Dendritic cell treated with granulocyte-macrophage colony-stimulating factor and Interleukin-4, amounts not matched to agents 40 ng/mL and 50 ng/mL, for 4 days (primary cell): ENCODE results near the gene TGFBR3.
"Not testable (repeated sequence)": the region's sequence is repeated elsewhere in the genome, so short reads cannot be mapped to it uniquely, and the experiment has no call there.

ENCODE experiments used
- H3K27ac Mint-ChIP-seq: one replicate; pipeline ENCODE4 v1.8.0; 2022; ENCODE audit warnings: mild to moderate bottlenecking, mixed read lengths
- H3K27me3 Mint-ChIP-seq: one replicate; pipeline ENCODE4 v1.8.0; 2022; ENCODE audit warnings: mild to moderate bottlenecking, mixed read lengths
- H3K36me3 Mint-ChIP-seq: one replicate; pipeline ENCODE4 v1.8.0; 2022; ENCODE audit warnings: low read depth, mixed read lengths
- H3K4me1 Mint-ChIP-seq: one replicate; pipeline ENCODE4 v1.8.0; 2022; ENCODE audit warnings: low read depth, mixed read lengths
- H3K4me3 Mint-ChIP-seq: one replicate; pipeline ENCODE4 v1.8.0; 2022; ENCODE audit warnings: mild to moderate bottlenecking, moderate library complexity, mixed read lengths
- H3K9me3 Mint-ChIP-seq: one replicate; pipeline ENCODE4 v1.8.0; 2022; ENCODE audit warnings: mixed read lengths
- intact Hi-C: fragments of 100-400 bp; cut with micrococcal nuclease; formaldehyde crosslinking; loops from one replicate; pipeline ENCODE4 v1.15.0; 2022

TGFBR3 gene

GRCh38 chr1:91679446-91679845 lies 206.5 kb downstream of the TGFBR3 start:
- H3K4me1 Mint-ChIP-seq = peaks cover 5% of the 10 kb centered on the region
- H3K27ac Mint-ChIP-seq = no peak overlapping the region
- no peaks in the 10 kb centered on the region for H3K36me3 Mint-ChIP-seq
- no peaks in the 10 kb centered on the region for H3K9me3 Mint-ChIP-seq
- intact Hi-C loops = no loop called here
- no peaks in the 10 kb centered on the region for H3K27me3 Mint-ChIP-seq
- H3K4me3 Mint-ChIP-seq = no peak overlapping the region

DNA sequence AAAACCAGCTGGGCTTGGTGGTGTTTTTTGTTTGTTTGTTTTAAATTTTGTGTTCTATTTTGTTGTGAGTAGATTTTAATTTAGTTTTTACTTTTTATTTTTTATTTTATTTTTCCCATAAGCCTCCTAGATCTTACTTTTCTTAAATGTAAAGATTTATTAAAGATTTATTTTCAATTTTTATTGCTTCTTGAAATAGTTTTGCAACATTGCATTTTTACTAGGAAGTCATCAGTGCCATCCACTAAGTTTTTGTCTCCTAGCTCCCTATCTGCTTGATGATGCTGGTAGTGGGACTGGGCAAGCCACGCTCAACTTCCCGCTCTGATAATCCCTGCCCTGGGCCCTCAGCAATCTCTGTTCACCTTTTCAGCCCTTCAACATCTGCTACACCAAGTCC lies 209.9 kb downstream of the TGFBR3 start:
- H3K9me3 Mint-ChIP-seq = no peaks in the 10 kb centered on the region
- no peak overlapping the region for H3K27ac Mint-ChIP-seq
- H3K4me1 Mint-ChIP-seq = no peaks in the 10 kb centered on the region
- no peak overlapping the region for H3K4me3 Mint-ChIP-seq
- no peaks in the 10 kb centered on the region for H3K27me3 Mint-ChIP-seq
- intact Hi-C loops = no loop called here
- no peaks in the 10 kb centered on the region for H3K36me3 Mint-ChIP-seq

- no peaks in the 10 kb centered on the region for H3K36me3 Mint-ChIP-seq
- no peaks in the 10 kb centered on the region for H3K4me1 Mint-ChIP-seq
- H3K9me3 Mint-ChIP-seq = no peaks in the 10 kb centered on the region
- H3K27ac Mint-ChIP-seq = no peak overlapping the region
- intact Hi-C loops = no loop called here
- H3K27me3 Mint-ChIP-seq = no peaks in the 10 kb centered on the region
- H3K4me3 Mint-ChIP-seq = no peak overlapping the region
Observed at GRCh38 chr1:91674107-91674506, 211.8 kb downstream of the TGFBR3 start.

GRCh38 chr1:91673613-91674012 lies 212.3 kb downstream of the TGFBR3 start:
- H3K4me1 Mint-ChIP-seq = no peaks in the 10 kb centered on the region
- no peak overlapping the region for H3K27ac Mint-ChIP-seq
- intact Hi-C loops = no loop called here
- H3K36me3 Mint-ChIP-seq = no peaks in the 10 kb centered on the region
- H3K9me3 Mint-ChIP-seq = no peaks in the 10 kb centered on the region
- H3K4me3 Mint-ChIP-seq = no peak overlapping the region
- no peaks in the 10 kb centered on the region for H3K27me3 Mint-ChIP-seq

- Mint-ChIP-seq H3K27ac (no peak overlapping the region), H3K36me3 (no peaks in the 10 kb centered on the region), H3K4me3 (no peak overlapping the region), H3K9me3 (no peaks in the 10 kb centered on the region), H3K4me1 (no peaks in the 10 kb centered on the region), H3K27me3 (no peaks in the 10 kb centered on the region)
- intact Hi-C loops = no loop called here
Observed at GRCh38 chr1:91672601-91673161, 213.3 kb downstream of the TGFBR3 start.

DNA sequence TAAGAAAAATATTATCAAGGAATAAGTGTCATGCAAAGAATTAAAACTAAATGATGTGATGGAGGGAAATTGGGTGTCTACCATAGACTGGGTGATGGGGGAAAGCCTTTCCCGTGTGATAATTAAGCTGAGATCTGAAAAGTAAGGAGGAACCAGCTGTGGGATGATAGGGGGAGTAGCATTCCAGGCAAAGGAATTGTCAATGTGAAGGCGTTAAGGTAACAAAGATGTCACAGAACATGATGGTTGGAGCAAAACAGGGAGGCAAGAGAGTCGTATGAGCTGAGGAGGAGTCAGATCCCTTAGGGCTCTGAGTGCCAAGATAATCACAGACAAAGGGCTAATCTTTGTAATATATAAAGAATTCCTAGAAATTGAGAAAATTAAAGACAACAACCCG lies 215.2 kb downstream of the TGFBR3 start:
- H3K27ac Mint-ChIP-seq = no peak overlapping the region
- intact Hi-C loops = no loop called here
- H3K4me3 Mint-ChIP-seq = no peak overlapping the region
- no peaks in the 10 kb centered on the region for H3K36me3 Mint-ChIP-seq
- H3K4me1 Mint-ChIP-seq = no peaks in the 10 kb centered on the region
- H3K9me3 Mint-ChIP-seq = no peaks in the 10 kb centered on the region
- no peaks in the 10 kb centered on the region for H3K27me3 Mint-ChIP-seq

- Mint-ChIP-seq H3K27ac (no peak overlapping the region), H3K36me3 (no peaks in the 10 kb centered on the region), H3K4me3 (no peak overlapping the region), H3K4me1 (no peaks in the 10 kb centered on the region), H3K9me3 (no peaks in the 10 kb centered on the region), H3K27me3 (no peaks in the 10 kb centered on the region)
- intact Hi-C loops = no loop called here
Observed at GRCh38 chr1:91669584-91670350, 216.2 kb downstream of the TGFBR3 start.

DNA sequence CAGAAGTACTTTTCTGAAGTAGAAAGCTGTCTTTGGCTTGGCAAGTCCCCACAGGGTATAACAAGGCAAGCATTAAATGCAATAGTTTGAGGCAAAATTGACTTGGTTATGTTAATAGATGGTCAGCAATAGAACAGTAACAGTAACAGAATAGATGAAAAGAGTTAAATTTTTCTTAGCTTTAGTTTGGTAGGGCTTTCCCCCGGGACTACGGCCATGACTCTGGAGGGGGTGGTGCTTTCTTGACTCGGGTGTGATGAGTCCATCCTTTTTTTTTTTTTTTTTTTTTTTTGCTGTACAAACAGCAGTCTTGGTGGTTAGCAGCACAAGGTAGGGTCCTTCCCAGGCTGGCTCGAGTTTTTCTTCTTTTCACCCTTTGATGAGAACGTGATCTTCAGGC lies 219.3 kb downstream of the TGFBR3 start:
- H3K36me3 Mint-ChIP-seq, intact Hi-C loops, H3K27ac Mint-ChIP-seq, H3K27me3 Mint-ChIP-seq, H3K4me1 Mint-ChIP-seq, H3K4me3 Mint-ChIP-seq: not testable (repeated sequence)
- H3K9me3 Mint-ChIP-seq = peaks cover 11% of the 10 kb centered on the region

GRCh38 chr1:91661121-91661520 lies 224.8 kb downstream of the TGFBR3 start:
- intact Hi-C loops = no loop called here
- no peak overlapping the region for H3K27ac Mint-ChIP-seq
- H3K9me3 Mint-ChIP-seq = peaks cover 43% of the 10 kb centered on the region
- H3K36me3 Mint-ChIP-seq = no peaks in the 10 kb centered on the region
- H3K27me3 Mint-ChIP-seq = peaks cover 13% of the 10 kb centered on the region
- H3K4me1 Mint-ChIP-seq = peaks cover 7% of the 10 kb centered on the region
- H3K4me3 Mint-ChIP-seq = no peak overlapping the region

DNA sequence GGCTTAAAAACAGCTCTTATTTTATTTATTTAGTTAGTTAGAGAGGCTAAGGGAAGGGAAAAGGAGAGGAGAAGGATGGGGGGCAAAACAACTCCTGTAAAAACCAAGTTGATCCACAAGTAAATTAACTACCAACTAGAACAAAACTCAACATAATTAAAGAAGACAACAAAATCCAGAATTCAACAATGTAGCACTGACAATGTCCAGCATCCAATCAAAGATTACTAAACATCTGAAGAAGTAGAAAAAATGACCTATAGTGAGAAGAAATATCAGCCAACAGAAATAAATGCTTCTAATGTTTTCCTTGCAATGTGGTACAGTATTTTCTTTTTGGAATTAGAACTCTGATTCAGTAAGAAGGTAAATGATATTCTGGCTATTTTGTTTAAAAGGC lies 225.2 kb downstream of the TGFBR3 start:
- Mint-ChIP-seq H3K36me3 (no peaks in the 10 kb centered on the region), H3K9me3 (peaks cover 45% of the 10 kb centered on the region), H3K4me3 (no peak overlapping the region), H3K27ac (no peak overlapping the region), H3K4me1 (peaks cover 7% of the 10 kb centered on the region), H3K27me3 (peaks cover 16% of the 10 kb centered on the region)
- intact Hi-C loops = no loop called here

DNA sequence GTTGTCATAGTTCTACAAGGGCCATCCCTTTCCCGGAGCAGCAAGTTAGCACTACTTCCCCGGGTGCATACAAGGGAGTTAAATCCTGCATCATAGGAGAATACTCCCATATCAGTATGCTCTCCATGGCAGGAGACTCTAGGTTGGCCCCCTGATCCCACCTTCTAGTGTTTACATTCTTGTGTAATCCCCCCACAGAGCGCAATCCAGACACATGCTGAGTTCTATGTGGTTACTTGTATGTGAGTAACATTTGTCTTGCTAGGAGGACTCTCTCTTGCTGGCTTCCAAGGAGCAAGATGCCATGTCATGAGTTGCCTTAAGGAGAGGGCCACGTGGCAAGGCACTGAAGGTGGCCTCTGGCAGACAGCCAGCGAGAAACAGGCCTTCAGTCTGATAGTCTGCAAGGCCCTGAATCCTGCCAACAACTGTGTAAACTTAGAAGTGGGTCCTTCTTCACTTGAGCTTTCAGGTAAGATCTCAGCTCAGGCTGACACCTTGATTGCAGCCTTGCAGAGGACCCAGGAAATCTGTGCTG lies 230.0 kb downstream of the TGFBR3 start:
- peaks cover 28% of the 10 kb centered on the region for H3K27me3 Mint-ChIP-seq
- H3K36me3 Mint-ChIP-seq = no peaks in the 10 kb centered on the region
- H3K27ac Mint-ChIP-seq = no peak overlapping the region
- no peak overlapping the region for H3K4me3 Mint-ChIP-seq
- H3K4me1 Mint-ChIP-seq = peaks cover 30% of the 10 kb centered on the region
- intact Hi-C loops = no loop called here
- peaks cover 39% of the 10 kb centered on the region for H3K9me3 Mint-ChIP-seq

- H3K27ac Mint-ChIP-seq = no peak overlapping the region
- no peaks in the 10 kb centered on the region for H3K36me3 Mint-ChIP-seq
- H3K4me1 Mint-ChIP-seq = peaks cover 30% of the 10 kb centered on the region
- H3K4me3 Mint-ChIP-seq = no peak overlapping the region
- peaks cover 31% of the 10 kb centered on the region for H3K27me3 Mint-ChIP-seq
- H3K9me3 Mint-ChIP-seq = peaks cover 14% of the 10 kb centered on the region
- intact Hi-C loops = no loop called here
Observed at GRCh38 chr1:91653183-91653582, 232.8 kb downstream of the TGFBR3 start.

DNA sequence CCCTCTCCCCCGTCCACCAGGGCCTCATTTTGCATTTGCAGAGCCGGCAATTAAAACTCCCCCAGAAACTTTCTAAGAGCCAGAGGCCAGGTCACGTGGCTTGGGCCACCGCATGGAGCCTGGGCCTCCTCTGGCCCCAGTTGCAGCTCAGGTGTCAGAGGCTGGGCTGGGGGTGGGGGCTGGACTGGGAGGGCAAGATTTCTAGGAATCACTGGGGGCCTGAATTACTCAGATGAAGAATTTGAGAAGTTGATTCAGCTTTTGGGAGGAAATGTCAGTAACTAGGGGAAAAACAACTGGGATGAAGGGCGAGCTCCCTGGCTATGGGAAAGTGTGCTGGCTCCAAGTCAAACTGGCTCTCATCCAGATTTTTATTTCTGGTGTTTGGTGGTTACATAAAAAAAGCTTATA lies 234.3 kb downstream of the TGFBR3 start:
- H3K27ac Mint-ChIP-seq = no peak overlapping the region
- peaks cover 23% of the 10 kb centered on the region for H3K27me3 Mint-ChIP-seq
- H3K4me1 Mint-ChIP-seq = peaks cover 30% of the 10 kb centered on the region
- no peak overlapping the region for H3K4me3 Mint-ChIP-seq
- intact Hi-C loops = no loop called here
- H3K9me3 Mint-ChIP-seq = peaks cover 14% of the 10 kb centered on the region
- no peaks in the 10 kb centered on the region for H3K36me3 Mint-ChIP-seq

- Mint-ChIP-seq H3K9me3 (peaks cover 14% of the 10 kb centered on the region), H3K27me3 (peaks cover 21% of the 10 kb centered on the region), H3K4me3 (no peak overlapping the region), H3K36me3 (no peaks in the 10 kb centered on the region), H3K4me1 (peaks cover 30% of the 10 kb centered on the region), H3K27ac (no peak overlapping the region)
- intact Hi-C loops = no loop called here
Observed at GRCh38 chr1:91651243-91651642, 234.7 kb downstream of the TGFBR3 start.

- intact Hi-C loops = no loop called here
- Mint-ChIP-seq H3K4me3 (no peak overlapping the region), H3K27ac (peak overlapping the region; percentile 4), H3K9me3 (peaks cover 12% of the 10 kb centered on the region), H3K27me3 (peaks cover 19% of the 10 kb centered on the region), H3K36me3 (no peaks in the 10 kb centered on the region), H3K4me1 (peaks cover 30% of the 10 kb centered on the region)
Observed at GRCh38 chr1:91650764-91651163, 235.2 kb downstream of the TGFBR3 start.
